Endometrial microvascular endothelial cells (primary cell): Measurements from ENCODE around the gene PIK3AP1. TPM values are rescaled to one million over a fixed set of nuclear protein-coding genes. Genes with fewer than 3 reads are reported as not detected.
"Not testable (repeated sequence)": the region's sequence is repeated elsewhere in the genome, so short reads cannot be mapped to it uniquely, and the experiment has no call there.

Experiments
- in situ Hi-C: cut with HindIII; loops from 2 replicates; pipeline ENCODE4 v1.10.0; 2017; ENCODE audit warnings: low sequenced_read_pairs, low pct_unique_long_range_greater_than_20kb; ENCODE audit errors: inconsistent ontology term
- total RNA-seq: library from RNA; depleted of rRNA; stranded (reverse); fragments of >200 nt; gene quantifications from one replicate; pipeline ENCODE4 v1.2.3, GENCODE V29; 2015; ENCODE audit errors: inconsistent ontology term

Gene PIK3AP1
- total RNA-seq, 1 donor from 2014 or later, result not detected

DNA sequence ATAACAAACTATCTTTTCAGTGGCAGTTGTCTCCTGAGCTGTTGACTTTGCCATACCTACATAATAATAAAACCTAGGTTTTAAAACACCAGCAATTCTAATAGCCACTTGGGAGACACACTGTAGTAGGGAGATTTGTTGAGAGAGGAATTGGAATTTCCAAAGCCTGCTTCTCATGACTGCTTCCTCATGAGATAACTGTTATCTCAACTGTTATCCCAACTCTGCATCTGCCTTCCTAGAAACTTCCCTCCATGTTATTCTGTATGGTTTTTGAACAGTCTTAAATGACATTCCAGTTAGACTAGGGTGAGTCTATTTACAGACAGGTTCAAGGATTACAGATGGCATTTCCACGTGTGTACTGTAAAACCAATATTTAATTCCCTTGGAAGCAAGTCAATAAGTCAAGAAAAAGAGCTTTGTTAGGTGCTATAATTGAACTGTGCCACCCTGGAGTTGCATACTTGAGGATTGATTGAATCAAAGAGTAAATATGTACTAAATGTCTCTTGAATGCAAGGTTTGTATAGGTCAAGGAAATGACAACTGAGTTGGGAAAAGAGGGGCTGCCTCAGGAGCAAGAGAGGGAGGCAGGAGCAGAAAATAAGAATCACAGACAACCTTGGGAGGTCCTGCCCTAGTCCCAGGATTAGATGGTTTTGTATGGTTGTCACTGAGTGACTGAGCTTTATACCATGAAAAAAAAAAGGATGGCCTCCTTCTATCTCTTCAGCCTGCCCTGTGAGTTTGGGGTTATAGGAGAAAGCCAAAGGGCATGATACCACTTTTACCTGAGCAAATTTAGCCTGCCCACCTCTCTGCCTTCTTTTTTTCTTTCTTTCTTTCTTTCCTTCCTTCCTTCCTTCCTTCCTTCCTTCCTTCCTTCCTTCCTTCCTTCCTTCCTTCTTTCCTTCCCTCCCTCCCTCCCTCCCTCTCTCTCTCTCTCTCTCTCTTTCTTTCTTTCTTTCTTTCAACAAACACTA, 123.6 kb downstream of the PIK3AP1 start:
- in situ Hi-C loops, result no loop called here

DNA sequence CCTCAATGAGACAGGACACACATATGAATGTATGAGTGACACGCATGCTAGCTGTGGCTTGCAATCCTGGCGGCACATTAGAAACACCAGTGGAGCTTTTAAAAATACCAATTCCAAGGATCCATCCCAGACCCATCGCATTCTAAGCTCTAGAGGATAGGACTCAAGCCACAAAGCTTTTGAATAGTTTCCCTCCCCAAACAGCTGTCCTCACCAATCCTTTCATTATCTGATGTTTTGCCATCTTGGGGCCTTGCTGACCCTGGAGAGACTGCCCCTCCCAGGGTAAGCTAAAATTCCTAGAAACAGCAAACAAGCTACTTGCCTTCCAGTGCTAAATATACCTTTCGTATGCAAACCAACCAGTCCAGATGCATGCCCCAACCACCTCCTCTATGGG, 124.6 kb downstream of the PIK3AP1 start:
- in situ Hi-C loops, result no loop called here

DNA sequence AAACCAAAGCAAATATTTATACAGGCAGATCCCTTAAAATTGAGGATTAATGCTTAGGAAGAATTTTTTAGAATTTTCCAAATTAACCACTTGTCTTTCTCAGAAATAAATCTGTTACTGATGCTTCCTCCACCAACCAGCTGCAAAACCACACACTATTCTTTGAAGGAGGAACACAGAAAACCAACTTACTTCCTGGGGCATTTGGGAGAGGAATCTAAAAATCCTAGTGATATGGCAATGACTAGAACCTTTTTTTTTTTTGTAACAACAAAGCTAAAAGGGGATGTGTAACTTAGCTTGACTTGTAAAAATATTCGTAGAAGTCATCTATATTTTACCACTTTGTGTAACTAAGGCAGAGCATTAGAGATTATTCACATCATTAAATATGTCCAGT, 128.4 kb downstream of the PIK3AP1 start:
- in situ Hi-C loops, result no loop called here

DNA sequence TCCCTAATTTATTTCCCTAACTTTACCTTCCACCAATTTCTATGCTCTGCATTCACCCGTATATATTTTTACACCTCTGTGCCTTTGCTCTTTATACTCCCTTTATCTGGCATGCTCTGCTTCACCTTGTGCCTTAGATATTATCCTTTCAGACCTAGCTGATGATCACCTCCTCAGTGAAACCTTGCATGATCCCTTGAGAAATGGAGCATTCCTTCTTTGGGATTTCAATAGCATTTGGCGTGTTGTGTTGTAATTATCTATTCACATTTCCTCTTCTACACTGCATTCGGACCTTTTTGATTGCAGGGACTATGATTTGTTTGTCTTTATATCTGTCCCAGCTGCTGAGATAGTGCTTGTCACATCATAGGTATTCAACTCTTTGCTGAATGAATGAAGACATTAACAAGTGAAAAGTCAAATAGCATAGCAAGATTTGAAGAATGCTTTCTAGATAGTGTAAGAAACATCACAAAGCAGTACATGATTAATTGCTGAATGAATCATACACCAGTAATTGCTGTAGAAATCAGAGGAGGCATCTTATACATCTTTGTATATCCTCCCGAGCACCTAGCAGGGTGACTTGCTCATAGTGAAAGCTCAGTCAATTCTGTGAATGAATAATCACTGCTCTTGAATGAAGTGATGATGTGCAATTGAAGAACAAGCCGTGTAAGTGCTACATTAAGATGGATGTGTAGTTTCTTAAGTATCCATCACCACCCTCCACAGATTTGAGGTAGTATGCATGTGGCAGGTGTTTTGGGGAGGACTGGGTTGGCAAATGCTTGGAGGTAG, 131.5 kb downstream of the PIK3AP1 start:
- in situ Hi-C loops, result no loop called here

DNA sequence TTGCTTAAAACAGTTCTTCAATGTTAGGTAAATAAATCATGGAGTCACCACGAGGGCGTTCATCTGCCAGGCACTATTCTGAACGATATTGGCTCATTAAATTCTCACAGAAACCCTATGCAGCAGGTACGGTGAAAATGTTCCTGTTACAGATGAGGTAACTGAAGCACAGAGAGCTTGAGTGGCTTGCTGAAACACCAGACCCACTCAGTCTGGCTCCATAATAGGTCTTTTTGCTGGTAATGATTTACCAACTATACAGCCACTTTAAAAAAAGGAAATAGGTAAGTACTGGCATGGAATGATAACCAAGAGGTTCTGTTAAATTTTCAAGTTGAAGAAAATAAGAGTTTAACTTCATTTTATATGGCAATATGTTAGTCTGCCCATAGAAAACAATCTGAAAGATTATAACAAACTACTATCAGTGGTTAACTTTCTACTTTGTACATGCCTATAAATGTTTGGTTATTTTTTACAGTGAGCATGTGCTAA, 132.2 kb downstream of the PIK3AP1 start:
- in situ Hi-C loops, result no loop called here

DNA sequence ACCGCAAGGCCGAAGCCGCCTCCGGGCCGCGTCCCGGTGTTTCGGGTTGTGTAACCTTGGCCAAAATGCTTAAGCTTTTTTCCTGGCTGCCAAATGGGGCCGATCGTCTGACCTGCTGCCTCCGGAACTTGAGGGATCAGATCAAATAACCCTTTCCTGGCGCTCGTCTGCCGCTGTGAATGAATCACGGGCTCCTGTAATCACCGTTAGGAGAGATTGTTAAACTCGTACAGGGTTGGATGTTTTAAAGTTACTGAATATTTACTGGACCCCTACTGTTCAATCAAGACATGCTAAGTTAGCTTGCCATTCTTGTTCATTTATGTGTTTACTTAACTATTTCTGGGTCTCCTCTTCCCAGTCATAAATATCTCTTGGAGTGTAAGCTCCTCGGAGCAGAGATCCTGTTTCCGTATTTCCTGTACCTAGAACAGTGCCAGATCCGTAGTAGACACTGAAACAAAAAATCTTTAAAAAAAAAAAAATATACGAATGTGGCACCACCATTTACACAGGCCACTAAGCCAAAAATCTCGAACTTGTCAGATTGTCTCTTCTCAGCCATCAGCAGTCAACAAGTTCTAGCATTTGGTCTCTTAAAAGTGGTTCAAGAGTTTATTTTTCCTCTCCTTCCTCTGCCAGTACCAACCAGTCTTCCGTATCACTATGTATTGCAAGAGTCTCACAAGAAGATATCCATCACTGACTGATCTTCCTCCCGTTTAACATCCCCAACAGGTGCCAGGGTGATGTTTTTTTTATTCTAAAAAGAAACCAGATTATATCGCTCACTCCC, 132.9 kb downstream of the PIK3AP1 start:
- in situ Hi-C loops, result no loop called here

DNA sequence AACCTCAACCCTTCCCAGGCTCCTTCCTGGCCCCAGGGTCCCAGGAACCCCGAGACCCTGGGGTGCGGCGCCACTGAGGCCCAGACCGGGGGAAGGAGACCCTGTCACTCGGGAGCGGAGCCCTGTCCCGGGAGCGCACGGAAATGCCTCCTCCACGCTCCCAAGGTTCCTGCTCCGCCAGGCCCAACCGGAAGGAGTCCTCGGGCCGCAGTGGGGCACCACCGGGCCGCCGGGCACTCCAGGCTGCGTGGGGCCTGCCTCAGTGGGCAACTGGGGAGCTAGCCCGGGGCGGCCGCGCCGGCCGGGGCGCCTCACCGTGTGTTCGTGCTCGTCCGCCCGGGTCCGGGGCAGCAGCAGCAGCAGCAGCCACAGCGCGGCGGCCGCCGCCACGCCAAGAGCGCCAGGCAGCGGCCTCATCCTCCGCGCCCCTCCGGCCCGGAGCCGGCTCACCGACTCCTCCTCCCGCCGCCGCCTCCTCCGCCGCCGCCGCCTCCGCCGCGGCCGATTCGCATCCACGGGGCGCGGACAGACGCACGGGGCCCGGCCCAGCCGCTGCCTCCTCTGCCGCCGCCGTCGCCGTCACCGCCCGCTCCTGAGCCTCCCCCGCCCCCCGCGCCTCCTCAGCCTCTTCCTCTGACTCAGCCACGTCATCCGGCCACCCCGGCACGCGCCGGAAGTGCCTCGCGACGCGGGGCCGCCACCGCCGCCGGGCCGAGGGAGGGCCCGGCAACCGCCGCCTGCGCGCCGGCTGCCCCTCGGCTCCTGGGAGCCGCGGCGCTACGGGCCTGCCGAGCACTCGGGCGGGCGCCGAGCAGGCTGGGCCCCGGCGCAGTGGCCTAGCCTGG, 133.7 kb downstream of the PIK3AP1 start, which contains the start of gene TM9SF3:
Gene TM9SF3 (minus strand): TSS at position 594 of the 845 bp plus-strand sequence. CDS start 177 bp downstream, at position 417.
- in situ Hi-C loops, result no loop called here

DNA sequence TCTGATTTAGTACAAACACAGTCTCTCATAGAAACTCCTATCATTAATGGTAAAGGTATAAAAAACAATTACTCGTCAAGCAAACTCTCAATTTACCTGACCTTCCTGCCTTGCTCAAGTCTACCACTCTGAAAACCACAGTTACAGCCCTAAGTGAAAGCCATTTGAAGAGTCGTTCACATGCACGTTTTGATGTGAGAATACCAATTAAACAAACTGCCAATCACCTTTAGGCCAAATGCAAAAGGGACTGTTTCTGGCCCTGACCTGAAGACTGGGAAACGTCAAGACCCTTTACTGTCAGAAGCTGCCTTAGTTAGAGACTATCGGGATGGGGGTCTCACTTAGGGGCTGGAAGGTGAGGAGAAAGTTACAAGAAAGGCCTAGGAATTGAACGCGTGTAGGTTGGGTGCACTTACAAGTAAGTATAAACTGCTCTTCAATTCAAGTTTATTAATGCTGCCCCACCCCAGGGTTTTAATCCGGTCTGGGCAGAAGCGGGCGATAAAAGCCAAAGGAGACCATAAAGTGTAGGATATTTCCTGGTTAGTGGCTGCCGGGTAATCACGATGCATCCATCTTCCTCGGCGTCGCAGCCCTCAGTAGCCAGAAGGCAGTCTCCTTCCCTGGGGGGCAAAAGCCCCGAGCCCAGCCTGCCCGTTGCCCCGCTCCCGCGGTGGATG, 134.4 kb downstream of the PIK3AP1 start:
- in situ Hi-C loops, result no loop called here

DNA sequence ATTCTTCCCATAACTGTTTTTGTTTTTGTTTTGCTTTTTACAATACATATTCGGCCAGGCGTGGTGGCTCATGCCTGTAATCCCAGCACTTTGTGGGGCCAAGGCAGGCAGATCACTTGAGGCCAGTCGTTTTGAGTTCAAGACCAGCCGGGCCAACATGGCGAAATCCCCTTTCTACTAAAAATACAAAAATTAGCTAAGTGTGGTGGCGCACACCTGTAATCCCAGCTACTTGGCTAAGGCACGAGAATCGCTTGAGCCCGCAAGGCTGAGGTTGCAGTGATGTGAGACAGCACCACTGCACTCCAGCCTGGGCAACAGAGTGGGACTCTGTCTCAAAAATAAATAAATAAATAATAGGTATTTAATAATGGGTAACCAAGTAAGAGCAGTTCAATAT, 135.8 kb downstream of the PIK3AP1 start:
- in situ Hi-C loops, result no loop called here

DNA sequence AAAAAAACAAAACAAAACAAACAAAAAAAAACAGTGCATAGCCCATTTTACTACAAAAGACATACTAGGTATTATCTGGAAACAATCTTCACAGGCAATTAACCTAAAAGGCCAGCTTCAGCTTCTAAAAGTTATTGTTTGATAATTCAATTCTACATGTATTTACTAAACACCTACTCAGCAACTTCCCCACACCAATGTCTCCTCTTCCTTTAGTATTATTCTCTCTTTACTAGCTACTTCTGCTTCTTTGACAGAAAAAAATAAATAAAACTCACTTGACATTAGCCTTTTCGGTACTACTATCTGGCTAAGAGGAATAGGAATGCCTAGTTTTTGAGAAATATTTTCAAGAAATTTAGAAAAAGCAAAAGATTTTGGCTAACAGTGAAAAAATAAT, 136.3 kb downstream of the PIK3AP1 start:
- in situ Hi-C loops, result no loop called here

DNA sequence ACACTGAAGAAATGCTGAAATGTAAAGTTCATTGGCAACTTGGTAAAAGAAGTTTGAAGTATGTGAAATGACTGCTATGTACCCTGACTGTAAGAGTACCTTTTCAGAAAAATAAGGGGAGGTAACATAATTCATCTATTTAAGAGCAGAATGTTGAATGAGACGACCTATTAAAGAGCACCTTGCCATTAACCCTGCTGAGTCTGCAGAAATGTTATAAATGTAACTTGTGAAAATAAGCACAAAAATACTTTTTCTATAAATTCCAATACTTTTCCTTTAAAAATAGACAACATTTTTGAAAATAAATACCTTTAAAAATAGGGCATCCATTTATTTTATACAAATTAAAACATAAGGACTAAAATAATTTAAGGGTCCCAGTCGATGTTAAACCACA, 141.2 kb downstream of the PIK3AP1 start:
- in situ Hi-C loops, result no loop called here

DNA sequence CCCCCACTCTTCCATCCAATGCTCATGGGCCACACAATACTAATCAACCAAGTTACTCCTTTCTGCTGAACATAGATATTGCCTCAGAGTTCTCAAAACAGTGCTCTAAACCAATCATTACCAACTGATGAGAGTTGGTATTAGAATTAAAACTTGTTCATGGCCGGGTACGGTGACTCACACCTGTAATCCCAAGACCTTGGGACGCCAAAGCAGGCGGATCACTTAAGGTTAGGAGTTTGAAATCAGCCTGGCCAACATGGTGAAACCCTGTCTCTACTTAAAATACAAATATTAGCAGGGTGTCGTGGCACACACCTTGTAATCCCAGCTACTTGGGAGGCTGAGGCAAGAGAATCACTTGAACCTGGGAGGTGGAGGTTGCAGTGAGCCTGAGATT, 141.7 kb downstream of the PIK3AP1 start:
- in situ Hi-C loops, result no loop called here

DNA sequence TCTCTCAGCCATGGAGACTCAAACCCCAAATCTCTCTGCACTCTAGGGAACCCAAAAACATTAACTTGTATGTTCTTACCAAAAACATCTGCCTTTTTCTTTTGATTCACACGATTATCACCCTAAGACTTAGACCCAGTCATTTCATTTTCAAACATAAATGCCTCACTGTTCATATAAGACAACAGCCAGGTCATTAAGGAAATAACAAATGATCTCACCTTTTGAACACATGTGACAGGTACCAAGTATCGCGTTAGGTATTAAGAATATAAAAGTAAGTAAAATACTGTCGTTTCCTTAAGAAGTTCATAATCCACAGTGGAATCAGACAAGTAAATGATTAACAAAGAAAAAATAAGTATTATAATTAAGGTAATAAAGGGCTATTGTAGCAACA, 142.3 kb downstream of the PIK3AP1 start:
- in situ Hi-C loops, result no loop called here

DNA sequence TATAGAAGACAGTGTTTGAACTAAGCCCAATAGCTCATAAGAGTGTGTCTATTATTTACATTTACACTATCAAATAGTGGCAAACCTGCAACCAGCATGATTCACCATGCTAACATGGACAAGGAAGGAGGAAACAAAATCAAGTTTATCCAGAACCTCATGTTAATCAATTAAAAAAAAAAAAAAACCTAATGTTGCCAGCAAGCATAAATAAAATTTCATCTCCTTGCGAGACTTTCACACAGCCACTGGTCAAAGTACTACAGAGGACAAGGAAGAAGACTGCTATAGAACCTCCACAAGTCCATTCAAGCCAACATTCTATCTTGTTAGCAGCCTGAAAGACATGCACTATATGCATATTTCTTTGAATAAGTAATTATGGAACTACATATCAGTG, 143.2 kb downstream of the PIK3AP1 start:
- in situ Hi-C loops, result no loop called here

DNA sequence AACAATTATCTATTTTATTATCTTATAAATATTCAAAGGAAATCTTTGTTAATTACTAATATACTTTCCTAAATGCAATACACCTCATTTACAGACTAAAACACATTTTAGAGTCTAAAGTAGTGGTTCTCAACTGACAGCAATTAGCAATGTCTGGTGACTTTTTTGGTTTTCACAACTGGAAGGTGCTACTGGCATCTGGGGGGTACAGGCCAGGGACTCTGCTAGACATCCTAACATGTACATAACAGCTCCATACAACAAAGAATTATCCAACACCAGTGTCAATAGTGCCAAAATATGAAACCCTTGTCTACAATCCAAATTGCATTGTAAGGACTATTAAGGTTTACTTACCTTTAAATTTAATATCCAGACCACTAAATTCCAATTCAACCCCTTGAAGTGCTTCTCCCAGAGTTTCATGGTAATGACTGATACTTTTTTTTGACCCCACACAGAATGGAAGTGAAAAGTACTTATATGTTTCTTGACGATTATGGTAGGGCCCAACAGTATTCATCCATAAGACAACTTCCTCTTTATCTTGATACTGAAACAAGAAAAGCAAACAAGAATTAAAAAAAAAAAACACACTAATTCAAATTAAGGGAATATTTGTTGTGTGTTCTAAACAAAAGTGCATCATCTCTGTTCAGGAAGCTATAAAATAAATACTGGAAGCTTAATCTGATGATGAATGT, 143.9 kb downstream of the PIK3AP1 start:
- in situ Hi-C loops, result no loop called here

DNA sequence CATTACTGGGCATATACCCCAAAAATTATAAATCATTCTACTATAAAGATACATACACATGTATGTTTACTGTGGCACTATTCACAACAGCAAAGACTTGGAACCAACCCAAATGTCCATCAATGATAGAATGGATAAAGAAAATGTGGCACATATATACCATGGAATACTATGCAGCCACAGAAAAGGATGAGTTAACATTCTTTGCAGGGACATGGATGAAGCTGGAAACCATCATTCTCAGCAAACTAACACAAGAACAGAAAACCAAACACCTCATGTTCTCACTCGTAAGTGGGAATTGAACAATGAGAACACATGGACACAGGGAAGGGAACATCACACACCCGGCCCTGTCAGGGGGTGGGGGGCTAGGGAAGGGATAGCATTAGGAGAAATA, 145.8 kb downstream of the PIK3AP1 start:
- in situ Hi-C loops, result not testable (repeated sequence)

DNA sequence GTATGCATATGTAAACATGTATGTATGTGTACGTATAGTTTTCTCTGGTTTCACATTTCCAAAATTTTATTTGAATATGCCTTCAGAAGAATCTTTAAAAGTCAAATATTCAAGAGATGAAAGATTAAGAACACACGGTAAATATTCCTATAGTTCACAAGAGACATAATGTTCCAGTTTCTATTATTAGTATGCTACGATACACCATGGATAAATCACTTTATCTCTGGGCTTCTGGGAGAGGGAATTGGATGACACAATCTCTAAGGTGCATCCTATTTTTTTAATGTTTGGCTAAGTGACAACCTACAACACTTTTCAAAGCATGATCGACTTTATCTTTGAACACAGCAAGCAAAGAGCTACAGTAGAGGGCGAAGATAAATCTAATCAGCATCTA, 147.3 kb downstream of the PIK3AP1 start:
- in situ Hi-C loops, result no loop called here
